GM12873 (cell line): ENCODE results near the gene SUSD5.

Experiments used
- TF ChIP-seq, protein P1 (sequence below): IDR thresholded peaks from 2 replicates; pipeline ENCODE4 v1.5.1; 2012; ENCODE audit warnings: low read depth, mild to moderate bottlenecking, moderate library complexity, low read length, control low read depth; ENCODE audit not compliant: insufficient read depth; ENCODE audit errors: missing control alignments

The SUSD5 gene

DNA sequence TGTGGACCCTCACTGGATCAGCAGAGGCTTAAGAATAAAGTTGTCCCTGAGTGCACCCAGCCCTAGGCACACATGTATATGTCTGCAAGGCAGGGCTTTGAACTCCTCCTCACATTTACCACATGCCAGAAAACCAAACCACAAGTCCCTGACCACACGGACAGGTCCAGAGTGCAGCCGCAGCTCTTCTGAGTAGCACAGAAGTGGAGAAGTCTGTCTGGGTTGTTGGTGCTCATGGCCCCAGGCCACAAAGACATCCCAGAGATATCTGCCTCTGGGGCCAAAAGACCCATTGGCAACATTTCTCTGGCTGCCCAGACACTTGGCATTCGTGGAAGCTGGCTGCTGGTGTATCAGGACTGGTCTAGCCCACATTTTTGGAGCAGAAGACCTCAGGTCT, 17.4 kb downstream of the SUSD5 start:
- TF ChIP-seq, protein P1, sequence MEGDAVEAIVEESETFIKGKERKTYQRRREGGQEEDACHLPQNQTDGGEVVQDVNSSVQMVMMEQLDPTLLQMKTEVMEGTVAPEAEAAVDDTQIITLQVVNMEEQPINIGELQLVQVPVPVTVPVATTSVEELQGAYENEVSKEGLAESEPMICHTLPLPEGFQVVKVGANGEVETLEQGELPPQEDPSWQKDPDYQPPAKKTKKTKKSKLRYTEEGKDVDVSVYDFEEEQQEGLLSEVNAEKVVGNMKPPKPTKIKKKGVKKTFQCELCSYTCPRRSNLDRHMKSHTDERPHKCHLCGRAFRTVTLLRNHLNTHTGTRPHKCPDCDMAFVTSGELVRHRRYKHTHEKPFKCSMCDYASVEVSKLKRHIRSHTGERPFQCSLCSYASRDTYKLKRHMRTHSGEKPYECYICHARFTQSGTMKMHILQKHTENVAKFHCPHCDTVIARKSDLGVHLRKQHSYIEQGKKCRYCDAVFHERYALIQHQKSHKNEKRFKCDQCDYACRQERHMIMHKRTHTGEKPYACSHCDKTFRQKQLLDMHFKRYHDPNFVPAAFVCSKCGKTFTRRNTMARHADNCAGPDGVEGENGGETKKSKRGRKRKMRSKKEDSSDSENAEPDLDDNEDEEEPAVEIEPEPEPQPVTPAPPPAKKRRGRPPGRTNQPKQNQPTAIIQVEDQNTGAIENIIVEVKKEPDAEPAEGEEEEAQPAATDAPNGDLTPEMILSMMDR, result no peak

DNA sequence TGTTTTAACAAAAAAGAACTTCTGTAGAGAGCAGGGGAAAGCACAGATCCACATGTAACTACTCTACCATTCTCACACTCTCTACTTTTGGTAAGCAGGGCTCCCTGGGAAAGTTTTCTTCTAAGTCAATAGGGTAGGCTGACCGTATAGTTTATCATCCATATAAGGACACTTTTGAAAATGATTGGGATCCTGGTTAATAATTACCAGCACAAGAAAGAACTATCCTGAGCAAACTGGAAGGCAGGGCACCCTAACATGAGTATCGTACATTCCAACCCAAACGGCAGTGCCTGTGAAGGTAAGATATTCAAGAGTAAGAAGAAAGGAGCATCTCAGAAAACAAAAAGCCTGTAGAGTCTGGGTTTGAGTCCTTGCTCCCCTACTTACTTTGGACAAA, 22.1 kb downstream of the SUSD5 start:
- TF ChIP-seq, protein P1, result no peak

GRCh38 chr3:33194303-33194702, 24.3 kb downstream of the SUSD5 start:
- TF ChIP-seq, protein P1, result no peak

GRCh38 chr3:33187368-33187634, 31.3 kb downstream of the SUSD5 start:
- TF ChIP-seq, protein P1, result no peak

- TF ChIP-seq, protein P1, result no peak
These were observed 31.9 kb downstream of the SUSD5 start for GRCh38 chr3:33186524-33187367.

DNA sequence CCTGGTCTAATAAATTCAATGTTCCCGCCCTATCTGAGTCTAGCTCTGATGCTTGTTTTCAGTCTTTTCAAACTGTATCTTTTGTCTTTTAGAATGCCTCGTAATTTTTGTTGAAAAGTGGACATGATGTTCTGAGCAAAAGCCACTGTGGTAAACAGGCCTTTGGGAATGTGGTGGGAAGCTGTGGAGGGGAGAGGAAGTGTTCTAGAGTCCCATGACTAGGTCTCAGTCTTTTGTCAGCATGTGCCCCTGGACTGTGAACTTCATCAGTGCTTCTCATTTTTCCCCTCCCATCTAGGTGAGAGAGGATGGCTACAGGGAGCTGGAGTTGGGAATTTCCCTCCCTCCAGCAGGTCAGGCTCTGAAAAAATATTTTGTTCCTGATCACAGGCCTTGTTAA, 33.7 kb downstream of the SUSD5 start:
- TF ChIP-seq, protein P1, result no peak

DNA sequence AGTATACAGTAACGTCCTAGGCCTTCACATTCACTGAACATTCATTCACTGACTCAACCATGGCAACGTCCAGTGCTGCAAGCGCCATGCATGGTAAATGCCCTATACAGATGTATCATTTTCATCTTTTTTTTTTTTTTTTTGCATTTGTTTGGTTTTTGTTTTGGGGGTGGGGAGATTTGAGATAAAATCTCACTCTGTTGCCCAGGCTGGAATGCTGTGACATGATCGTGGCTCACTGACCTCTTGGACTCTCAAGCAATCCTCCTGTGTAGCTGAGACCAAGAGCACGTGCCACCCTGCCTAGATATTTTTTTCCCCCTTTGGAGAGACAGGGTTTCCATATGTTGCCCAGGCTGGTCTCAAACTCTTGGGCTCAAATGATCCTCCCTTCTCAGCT, 37.4 kb downstream of the SUSD5 start:
- TF ChIP-seq, protein P1, result no peak
